GM18520 (cell line): ENCODE data around the gene FAM20C.

Experiments used
- ATAC-seq: cut with Tn5 transposase; IDR thresholded peaks from one replicate; pipeline ENCODE4 v1.9.1; 2021; ENCODE audit not compliant: unreplicated experiment

Gene FAM20C

DNA sequence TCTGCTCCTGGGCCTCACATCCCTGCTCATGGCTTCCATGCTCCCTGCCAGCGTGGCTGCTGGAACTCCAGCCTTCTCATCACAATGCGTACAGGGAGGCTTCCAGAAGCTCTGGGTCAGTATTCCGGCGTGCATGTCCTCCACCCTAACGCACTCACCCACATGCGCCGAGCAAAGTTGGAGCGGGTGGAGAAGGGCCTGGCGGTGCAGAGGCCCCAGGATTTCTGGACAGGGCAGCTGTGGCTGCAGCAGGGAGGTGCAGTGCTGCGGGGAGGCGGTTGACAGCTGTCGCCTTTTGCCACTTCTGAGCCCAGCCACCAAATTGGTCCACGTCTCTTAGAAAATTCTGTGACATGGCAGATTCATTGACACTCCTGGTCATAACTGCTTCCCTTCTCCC, 33.6 kb upstream of the FAM20C start:
- ATAC-seq: no peak

DNA sequence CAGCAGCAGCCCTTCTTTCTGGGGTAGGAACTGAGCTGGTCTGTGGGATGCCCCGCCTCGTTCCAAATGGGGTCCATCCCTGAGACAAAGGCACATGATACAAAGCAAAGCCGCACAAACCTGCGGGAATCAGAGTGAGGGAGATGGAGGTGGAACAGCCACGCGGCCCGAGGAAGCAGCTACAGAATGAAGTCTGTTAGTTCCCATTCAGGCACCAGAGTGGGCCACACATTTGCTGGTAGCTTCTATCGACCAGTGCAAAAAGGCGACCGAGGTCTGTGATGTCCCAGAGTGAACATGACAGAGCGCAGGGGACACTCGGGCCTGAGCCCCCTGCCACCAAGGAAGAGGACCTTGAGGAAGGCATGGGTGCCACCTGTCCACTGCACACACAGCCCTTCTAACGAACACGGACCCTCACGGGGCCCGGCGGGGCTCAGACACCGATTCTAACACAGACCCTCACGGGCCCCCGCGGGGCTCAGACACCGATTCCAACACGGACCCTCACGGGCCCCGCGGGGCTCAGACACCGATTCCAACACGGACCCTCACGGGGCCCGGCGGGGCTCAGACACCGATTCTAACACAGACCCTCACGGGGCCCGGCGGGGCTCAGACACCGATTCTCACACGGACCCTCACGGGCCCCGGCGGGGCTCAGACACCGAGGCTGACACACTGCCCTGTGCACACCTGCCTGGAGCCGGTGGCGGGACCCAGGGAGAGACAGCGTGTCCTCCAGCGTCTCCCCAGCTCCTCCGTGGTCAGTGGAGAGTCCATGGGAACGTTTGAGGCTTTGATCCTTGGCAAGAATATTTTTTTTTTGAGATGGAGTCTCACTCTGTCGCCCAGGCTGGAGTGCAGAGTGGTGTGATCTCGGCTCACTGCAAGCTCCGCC, 32.8 kb upstream of the FAM20C start:
- ATAC-seq: no peak

DNA sequence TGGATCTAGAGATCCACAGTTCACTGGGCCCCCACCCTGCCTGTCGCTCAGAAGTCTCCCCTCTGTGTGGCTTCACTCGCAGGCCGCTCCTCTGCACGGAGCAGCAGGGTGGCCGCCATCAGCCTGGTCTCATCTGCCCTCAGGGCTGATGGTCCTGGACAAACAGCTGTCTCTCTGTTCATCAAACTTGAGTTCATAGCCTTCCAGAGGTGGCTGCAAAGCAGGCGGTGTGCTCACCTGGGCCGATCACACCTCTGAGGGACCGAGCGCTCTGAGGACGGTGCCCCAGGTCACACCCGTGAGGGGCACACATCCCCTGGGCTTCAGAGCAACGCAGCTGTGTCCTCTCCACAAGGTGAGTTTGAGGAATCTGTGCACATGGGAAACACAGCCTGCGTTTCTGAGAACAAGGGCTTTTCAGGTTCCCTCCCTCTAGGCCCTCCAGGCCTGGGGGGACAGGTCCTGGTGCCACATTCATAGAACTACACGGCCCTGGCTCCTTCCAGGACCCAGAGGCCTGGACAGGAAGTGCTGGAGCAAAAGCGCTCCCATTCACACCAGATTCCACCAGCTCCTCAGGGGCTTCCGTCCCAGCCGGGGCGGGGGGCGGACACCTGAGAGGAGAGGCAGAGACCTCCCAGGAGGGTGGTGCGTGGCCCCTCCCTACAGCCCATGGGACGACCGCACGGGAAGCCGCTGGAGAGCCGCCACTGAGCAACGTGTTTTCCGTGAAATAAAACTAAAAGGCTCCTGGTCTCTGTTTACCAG, 31.2 kb upstream of the FAM20C start:
- ATAC-seq: no peak

DNA sequence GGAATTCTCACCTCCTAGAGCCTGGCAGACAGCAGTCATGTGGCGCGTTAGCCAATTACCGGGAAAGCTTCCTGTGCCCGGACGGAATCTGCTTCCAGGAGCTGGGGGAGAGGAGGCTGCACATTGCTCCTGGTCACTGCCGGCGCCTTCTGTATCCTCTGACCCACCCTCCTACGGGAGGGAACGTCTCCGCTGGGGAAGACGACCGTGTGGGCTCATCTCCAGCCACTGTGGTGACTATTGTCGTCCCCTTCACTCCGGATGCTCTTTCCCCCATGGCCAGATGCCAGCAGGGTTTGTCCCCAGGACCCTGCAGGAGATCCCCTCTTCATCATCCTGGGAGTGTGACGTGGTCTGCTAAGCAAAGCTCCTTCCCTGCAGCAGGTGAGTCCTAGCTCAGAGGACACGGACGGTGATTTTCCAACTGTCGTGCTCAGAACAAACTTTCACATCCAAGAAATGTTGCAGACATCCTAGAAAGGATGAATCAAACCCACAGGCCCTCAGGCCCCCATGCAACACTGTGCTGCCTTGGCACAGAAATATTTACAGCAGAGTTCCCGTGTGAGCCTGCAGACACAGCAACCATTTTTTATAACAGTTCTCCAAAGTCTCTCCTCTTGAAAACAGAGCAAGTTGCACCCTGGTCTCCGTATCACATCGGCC, 29.6 kb upstream of the FAM20C start:
- ATAC-seq: no peak

DNA sequence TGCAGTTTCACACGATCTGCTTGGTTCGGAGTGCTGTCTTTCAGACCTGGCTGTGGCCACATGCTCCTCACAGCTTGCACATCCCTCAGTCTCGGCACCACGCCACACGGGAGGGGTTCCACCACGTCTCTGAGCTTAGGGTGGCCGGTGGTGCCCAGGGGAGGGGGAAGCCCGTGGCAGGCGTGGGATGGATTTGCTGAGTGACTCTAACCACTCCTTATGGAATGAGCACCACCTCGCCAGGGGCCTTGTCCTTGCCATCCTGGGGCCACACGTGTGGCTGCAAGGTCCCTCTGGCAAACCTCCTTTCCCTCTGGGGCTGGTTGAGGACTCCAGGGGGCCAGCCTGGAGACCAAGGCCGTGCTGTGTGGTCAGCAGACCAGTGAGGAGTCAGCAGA, 29.1 kb upstream of the FAM20C start:
- ATAC-seq: no peak

DNA sequence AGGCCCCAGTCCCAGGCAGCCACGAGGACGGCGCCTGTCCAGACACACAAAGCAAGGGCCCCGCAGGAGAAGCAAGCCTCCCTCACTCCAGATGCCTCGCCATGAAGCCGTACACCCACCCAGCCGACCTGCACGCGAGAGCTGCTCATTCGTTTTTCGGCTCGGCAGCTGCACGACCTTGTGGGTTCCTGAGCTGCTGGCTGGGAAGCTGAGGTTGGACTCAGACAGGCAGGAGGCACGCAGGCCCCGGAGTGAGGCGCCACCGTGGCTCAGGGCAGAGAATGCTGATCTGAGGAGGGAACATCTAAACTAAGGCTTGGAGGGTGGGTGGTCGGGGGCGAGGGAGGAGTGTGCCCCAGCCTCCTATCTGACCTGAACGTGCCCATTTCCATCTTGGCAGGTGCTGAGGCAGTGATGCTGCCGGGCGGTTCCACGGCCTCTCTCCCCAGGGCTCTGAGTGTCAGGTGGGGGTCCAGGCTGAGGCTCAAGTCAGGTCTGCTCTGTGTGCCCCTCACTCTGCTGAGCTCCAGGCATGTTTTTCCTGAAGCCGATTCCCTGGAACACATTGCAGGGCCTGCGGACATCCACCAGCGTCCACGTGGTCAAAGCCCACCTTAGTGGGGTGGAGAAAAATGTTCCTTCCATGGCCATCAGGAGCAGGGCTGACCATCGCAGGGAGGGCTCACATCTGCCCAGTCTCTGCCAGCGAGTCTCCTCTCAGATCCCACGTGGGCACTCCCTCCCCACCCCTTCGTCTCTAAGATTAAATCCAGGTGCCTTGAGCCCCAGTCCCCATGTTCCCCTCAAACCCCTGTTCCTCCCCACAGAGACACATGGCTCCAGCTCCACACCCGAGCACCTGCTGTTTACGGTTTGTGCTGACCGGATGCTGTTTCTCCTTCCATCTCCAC, 28.1 kb upstream of the FAM20C start:
- no peak for ATAC-seq

DNA sequence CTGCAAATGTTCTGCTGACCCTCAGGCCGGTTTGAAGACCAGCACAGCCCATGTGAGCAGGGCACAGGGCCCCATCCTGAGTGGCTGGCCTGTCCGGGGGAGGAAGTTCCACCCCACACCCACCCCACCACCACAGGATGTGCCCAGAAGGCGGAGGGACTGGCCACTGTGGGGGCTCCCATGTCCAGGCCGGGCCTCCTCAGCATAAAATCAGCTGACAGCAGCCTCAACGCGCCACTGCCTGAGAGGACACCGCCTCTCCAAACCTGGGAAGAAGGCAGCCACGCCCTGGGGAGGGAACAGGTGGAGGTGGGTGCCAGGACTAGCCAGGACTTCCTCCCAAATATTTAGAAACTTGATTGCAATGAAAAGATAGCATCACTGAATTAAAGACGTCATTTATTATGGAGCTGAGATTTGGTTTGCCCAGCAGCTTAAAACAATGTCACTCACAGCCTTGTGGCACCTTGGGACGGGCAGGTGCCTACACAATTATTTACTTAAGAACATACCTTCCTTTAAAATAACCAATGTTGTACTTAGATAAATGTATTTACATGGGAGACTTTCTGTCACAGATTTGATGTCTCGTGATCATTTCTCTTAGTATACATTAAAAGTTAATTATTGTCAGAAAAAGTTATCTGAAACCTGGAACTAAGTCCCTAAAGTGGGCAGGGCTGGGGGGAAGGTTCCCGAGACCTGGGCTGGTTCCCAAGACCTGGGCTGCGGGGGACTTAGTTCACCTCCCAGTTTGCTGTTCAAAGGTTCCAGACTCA, 27.3 kb upstream of the FAM20C start:
- no peak for ATAC-seq

DNA sequence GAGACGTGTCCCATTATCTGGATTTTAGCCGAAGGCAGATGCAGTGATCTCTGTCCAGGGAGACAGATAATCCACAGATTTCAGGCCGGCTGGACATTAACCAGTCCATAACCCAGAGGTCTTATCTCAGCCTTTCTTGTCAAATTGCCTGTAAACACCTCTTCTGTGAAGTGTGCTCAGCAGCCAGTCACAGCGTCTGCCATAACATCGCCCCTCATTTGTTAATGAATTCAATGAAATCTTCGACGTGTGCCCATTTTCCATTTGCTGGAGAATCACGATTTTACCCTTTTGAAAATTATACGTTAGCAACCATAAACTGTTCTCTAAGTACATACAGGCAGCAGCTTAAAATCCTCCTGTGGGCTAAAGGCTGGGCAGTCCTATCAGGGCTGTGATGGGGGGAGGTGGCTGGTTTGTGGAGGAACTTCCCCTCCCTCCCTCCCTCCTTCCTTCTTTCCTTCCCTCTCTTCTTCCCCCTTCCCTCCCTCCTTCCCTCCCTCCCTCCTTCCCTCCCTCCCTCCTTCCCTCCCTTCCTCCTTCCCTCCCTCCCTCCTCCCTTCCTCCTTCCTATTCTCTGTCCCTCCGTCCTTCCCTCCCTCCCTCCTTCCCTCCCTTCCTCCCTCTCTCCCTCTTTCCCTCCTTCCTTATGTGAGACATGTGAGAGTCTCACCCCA, 26.6 kb upstream of the FAM20C start:
- ATAC-seq: no peak

DNA sequence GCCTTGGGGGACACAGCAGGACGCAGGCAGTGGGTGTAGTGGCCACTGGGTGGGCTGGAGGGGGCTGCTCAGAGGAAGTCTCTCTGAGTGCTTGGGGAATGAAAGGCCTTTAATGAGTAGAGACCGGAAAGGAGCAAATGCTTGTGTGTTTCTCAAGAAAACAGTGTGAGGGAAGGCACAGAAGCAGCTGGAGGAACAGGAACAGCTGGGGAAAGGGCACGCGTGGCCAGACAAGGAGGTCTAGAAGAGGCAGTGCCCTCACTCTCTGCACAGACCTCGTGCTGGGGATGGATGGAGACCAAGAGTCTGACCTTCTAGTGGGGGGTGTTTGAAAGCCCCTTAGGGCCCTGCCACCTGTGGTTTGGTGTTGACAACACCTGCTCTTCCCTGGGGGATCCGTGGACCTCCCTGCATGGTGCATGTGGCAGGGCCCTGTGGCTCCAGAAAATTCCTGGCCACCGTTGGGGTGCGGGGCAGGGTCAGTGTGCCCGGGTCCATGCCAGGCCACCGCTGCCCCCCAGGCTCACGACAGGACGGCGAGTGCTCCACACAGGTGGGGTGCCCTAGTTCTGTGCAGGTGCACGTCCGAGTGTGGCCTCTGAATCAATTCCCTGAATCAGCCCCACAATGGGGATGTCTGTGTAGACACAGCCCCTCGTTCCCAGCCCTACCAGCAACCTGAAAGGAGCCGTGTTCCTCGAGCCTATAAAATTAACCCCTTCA, 25.9 kb upstream of the FAM20C start:
- no peak for ATAC-seq

DNA sequence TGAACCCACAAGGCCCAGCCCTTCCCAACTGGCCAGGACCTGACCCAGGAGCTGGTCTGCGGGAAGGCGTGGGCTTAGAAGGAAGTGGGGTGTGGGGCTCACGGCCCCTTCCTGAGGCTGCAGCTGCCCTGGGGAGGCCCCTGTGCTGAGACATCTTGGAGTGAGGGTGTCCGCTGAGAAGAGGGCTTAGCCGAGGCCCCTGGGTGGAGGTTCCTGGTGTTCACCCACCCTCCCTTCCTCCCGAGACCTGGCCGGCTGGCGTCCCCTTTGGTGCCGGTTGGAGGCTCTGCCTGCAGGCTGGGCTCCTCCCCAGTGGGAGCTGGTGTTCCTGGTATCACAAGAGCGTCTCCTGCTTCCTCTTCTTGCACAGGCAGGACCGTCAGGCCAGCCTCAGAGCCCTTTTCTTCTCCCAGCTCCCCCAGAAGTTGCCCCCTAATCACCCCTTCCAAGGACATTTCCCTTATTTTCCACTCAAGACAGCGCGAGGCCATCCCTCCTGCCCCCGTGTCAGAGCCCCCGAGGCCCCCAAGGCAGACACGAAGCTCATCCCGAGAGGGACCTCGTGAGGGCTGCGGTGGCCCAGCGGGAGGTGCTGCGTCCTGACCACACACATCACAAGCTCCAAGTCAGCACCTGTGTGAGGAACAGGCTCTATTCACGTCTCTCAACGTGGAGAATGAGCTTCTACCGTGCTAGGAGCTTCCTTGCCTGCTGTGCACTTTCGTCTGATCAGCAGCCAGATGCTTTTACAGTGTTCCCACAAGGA, 25.1 kb upstream of the FAM20C start:
- no peak for ATAC-seq

DNA sequence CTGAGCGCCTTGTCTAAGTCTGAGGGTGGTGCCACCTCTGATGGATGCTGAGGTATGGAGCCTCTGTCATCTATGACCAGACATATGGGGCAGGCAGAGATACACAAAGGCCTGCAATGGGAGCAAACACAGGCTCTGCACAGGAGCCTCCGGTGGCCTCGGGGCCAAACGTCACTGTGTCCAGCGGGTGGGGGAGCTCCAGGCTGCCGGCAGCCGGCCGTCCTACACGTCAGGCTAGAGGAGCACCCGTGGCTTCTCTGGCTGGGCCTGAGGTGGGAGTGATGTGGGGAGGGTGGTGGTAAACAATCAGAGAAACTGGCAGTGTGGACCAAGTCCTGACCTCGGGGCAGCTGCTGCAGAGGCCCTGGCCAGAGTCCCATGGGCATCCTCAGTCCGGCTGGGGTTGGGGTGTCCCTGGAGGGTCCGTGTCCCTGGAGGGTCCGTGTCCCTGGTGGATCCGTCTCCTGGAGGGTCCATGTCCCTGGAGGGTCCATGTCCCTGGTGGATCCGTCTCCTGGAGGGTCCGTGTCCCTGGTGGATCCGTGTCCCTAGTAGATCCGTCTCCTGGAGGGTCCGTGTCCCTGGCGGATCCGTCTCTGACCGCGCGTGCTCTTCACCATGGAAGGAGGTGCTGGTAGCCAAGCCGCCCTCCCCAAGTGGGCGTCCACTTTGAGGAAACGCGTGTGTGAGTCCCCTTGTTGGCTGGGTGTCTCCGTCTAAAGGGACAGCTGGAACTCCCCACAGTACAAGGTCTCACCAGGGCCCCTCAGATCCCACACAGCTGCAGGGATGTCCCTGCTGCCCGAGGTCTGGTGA, 24.2 kb upstream of the FAM20C start:
- no peak for ATAC-seq

DNA sequence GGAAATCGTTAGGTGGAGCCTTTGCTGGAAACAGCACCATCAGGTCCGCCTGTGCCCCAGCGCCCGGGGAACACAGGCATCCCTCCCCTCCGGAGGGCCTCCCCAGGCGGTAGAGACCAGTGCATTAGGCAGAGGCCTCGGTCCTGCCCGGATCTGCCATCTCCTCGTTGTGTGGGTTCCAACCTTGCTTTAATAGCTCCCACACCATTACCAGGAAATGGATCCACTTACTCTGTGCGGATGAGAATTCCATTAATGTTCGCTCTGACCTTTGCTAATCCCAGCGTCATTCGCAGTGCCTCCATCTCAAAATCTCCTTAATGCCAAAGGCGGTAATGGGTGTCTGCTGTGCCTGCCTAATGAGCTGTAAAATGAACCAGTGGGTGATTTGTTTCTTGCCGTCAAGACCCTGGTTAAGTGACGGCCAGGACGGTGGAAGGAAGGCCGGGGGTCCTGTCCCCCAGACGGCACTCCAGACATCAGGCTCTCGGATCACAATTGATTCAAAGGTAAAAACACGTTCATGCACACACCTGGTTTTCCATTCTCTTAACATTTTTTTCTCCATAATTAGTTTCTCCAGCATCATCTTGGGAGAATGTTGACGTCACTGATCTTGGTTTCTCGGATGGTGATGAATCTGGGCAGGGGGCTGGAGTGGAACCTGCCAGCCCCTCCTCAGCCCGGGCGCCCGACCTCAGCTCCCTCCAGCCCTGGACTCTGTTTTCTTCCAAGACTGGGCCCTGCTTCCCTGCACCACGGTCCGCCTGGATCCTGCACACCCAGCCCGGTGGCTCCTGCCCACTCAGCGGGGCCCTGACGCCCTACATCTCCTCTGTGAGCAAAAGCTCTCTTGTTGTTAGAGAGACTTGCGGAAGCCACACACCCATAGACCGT, 22.8 kb upstream of the FAM20C start:
- ATAC-seq: no peak

DNA sequence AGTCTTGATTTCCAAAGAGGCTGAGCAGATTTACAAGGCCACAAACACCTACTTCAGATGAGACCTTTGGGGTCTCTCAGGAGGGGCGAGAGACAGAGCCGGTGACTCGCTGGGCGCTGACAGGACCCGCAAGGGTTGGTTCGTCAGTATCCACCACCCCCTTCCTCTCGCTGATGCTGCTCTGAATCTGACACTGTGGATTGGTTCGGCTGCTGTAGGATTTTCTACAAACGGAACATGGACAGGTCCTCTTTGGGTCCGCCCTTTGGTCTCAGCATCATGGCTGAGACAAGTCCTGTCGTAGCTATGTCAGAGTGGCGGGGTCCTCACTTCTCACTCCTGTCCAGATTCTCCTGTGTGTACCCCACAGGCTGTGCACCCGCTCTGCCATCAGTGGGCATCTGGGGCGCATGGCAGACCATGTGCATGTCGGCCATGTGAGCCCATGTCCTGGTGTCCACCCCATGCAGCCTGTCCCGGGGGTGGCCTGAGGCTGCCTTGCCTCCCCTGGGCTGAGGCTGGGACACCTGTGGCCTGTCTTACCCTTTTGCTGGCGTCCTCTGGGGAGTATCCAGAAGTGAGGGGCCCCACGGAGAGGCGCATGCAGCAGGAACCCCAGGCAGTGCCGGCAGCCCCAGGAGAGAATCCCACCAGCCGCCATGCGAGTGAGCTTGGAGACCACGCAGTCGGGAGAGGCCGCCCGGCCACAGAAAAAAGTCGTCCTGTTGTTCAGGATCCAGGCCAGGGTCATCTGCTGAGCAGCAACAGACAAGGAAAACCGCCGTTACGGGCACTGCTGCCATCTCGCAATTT, 21.6 kb upstream of the FAM20C start:
- no peak for ATAC-seq

DNA sequence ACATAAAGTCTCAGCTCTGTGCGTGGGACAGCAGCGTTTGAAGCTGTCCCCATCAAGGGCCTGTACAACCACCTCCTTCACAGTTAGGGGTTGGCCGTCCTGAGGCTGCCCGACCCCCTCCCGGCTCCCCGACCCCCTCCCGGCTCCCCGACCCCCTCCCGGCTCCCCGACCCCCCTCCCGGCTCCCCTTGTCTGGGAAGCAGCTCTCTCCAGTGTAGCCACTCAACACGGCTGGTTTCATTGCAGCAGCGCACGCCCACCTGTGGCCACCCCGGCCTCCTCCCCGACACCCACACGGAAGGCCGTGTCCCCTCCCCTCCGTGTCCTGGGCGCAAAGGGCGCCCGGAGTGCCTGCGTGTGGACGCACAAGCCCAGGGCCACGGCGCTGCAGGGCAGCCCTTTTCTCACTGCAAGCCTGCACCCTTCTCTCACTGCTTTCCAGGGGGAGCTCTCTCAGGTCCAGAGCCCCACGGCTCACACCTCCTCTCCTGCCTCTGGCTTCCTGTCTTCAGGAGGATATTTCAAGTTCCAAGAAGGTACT, 20.9 kb upstream of the FAM20C start:
- no peak for ATAC-seq

DNA sequence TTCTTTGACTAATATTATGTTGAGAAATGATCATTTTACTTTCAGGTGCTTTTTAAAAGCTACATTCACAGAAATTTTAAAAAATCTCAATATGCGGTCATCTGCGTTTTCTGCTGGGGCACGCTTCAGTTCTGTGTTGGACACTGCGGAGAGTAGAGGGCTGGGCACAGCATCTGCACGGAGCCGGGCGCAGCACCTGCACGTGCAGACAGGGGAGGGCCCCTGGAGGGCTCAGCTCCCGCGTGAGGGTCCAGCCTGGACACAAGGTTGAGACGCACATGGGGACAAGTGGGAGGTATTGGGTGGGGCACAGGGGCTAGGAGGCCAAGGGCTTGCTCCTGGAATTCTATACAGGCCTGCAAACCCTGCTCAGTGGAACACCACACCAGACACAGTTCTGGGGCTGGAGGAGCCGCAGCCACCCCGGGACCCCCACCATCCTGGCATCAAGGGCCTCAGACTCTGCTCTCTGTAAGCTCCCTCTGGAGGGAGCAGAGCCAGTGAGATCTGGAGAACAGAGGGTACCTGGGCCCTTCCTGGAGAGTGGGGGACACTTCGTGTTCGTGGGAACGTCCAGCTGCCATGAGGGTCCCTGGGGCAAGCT, 20.4 kb upstream of the FAM20C start:
- no peak for ATAC-seq
